Sigmoid colon (tissue), 7 donors: ENCODE results near the gene B3GALNT1. TPM values are rescaled to one million over a fixed set of nuclear protein-coding genes. Genes with fewer than 3 reads are reported as not detected.

Experiments used
- DNase-seq: peaks from one replicate; pipeline ENCODE4 v3.0.0-alpha.2; 2019
- H3K27ac ChIP-seq, 4 donors: fragments of 200-600 bp; sonication (generic); one replicate each; pipeline ENCODE4 v1.5.1; 2016 to 2019; ENCODE audit warnings: mild to moderate bottlenecking in 1 of 4
- H3K27me3 ChIP-seq, 3 donors: fragments of 200-600 bp; sonication (generic); one replicate each; pipeline ENCODE4 v1.5.1; 2019; ENCODE audit warnings: mild to moderate bottlenecking in 1 of 3
- H3K36me3 ChIP-seq, 4 donors: fragments of 200-600 bp; sonication (generic); one replicate each; pipeline ENCODE4 v1.5.1; 2016 to 2019
- H3K4me1 ChIP-seq, 4 donors: fragments of 200-600 bp; sonication (generic); one replicate each; pipeline ENCODE4 v1.5.1; 2017 to 2019
- H3K4me3 ChIP-seq, 4 donors: fragments of 200-600 bp; sonication (generic); one replicate each; pipeline ENCODE4 v1.5.1; 2017 to 2019; ENCODE audit warnings: mild to moderate bottlenecking in 2 of 4, moderate library complexity in 1 of 4
- H3K9me3 ChIP-seq, 4 donors: fragments of 200-600 bp in 3 of 4; sonication (generic) in 3 of 4; one replicate each; pipeline versions ENCODE4 v1.5.1 to v1.6.1; 2013 to 2019
- EP300 ChIP-seq, 4 donors: sonication (generic); formaldehyde crosslinking; IDR thresholded peaks; one replicate each; pipeline ENCODE4 v1.6.1; 2017; ENCODE audit warnings: antibody characterized with exemption in 4 of 4
- POLR2A ChIP-seq, 2 donors: fragments of 450-650 bp; IDR thresholded peaks; one replicate each; pipeline ENCODE4 v1.6.1; 2016; ENCODE audit warnings: antibody characterized with exemption in 2 of 2, mild to moderate bottlenecking in 2 of 2, moderate library complexity in 2 of 2
- POLR2AphosphoS5 ChIP-seq, 4 donors: sonication (generic); formaldehyde crosslinking; IDR thresholded peaks; one replicate each; pipeline ENCODE4 v1.6.1; 2017; ENCODE audit warnings: antibody characterized with exemption in 4 of 4
- WGBS, 2 donors: extraction: QIAGEN DNeasy Blood & Tissue Kit; methylation state at CpG; one replicate each; pipeline ENCODE4 v1.1.7; 2013; 5-methylcytosine and 5-hydroxymethylcytosine counted together
- intact Hi-C: fragments of 100-400 bp; cut with DNase I; formaldehyde crosslinking; loops from one replicate; pipeline ENCODE4 v1.15.1; 2023
- polyA plus RNA-seq, 3 donors: library from polyadenylated mRNA; stranded (reverse); fragments of 200-250 nt; gene quantifications; one replicate each; pipeline ENCODE4 v1.2.3, GENCODE V29; 2013
- total RNA-seq, 4 donors: library from RNA; depleted of rRNA; stranded (reverse); fragments of >200 nt; gene quantifications; one replicate each; pipeline ENCODE4 v1.1.0, GENCODE V29; 2016
- TF ChIP-seq, protein P1 (sequence below), 4 experiments: fragments of 450-650 bp in 3 of 4; fragments of 200-600 bp in 1 of 4; IDR thresholded peaks; one replicate each; pipeline ENCODE4 v1.5.1; 2016 to 2019; ENCODE audit warnings: antibody characterized with exemption in 4 of 4, mild to moderate bottlenecking in 3 of 4, moderate library complexity in 2 of 4
- donor health status: healthy with polysubstance abuse.
- donor health status: Bipolar disorder and iron deficiency.
- donor health status: healthy.

B3GALNT1 gene
- total and polyA plus RNA-seq, 7 donors, result 0.60 to 5.4 (median 2.5) TPM

DNA sequence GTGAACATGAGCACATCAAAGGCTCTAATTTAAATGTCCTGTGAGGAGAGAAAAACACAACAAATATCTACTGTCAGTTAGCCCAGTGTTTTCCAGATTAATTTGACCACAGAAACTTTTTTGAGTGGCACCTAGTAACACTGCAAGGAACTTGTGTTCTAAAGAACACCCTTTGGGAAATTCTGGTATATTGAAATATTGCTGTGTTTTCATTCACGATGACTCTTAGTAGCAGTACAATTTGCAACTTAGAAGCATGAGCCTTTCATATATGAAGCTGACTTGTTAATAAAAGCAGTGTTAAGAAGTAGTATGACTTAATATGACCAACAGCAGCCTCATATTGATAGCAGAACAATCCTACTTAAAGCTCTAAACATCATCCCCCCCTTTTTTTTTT, 32.0 kb downstream of the B3GALNT1 start:
- no peak overlapping the region for H3K4me3 ChIP-seq
- no peak for TF ChIP-seq POLR2AphosphoS5 (IDR thresholded peaks at IDR 0.05)
- no peak for TF ChIP-seq POLR2A (IDR thresholded peaks at IDR 0.05)
- TF ChIP-seq, protein P1, sequence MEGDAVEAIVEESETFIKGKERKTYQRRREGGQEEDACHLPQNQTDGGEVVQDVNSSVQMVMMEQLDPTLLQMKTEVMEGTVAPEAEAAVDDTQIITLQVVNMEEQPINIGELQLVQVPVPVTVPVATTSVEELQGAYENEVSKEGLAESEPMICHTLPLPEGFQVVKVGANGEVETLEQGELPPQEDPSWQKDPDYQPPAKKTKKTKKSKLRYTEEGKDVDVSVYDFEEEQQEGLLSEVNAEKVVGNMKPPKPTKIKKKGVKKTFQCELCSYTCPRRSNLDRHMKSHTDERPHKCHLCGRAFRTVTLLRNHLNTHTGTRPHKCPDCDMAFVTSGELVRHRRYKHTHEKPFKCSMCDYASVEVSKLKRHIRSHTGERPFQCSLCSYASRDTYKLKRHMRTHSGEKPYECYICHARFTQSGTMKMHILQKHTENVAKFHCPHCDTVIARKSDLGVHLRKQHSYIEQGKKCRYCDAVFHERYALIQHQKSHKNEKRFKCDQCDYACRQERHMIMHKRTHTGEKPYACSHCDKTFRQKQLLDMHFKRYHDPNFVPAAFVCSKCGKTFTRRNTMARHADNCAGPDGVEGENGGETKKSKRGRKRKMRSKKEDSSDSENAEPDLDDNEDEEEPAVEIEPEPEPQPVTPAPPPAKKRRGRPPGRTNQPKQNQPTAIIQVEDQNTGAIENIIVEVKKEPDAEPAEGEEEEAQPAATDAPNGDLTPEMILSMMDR (IDR thresholded peaks at IDR 0.05), result no peak
- TF ChIP-seq EP300 (IDR thresholded peaks at IDR 0.05), result no peak
- intact Hi-C loops, result no loop called here
- no peaks in the 10 kb centered on the region for H3K27me3 ChIP-seq
- H3K27ac ChIP-seq, result no peak overlapping the region
- WGBS, 2 donors, result 97 to 99% methylated on average over 1 of the region's 1 CpG
- H3K36me3 ChIP-seq, result peaks cover 0 to 21% (median 3%) of the 10 kb centered on the region in 4 donors
- no peaks in the 10 kb centered on the region for H3K9me3 ChIP-seq
- no peaks in the 10 kb centered on the region for H3K4me1 ChIP-seq
- no peak for DNase-seq

DNA sequence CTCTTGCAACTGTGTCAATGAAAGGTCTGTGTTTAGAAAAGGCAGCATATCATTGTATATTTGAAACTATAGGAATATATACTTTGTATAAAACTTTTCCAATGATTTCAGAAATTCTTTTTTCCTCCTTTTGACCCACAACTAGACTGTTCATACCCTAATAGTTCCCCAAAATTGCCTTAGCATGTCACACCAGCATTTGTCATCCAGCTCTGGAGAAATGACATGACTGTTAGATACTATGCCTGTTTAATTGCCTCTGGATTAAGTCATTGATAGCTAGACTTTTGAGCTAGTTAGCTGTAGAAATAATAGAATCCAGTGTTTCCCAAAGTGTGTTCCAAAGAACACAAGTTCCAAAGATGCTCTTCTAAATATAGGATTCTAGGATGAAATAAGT, 32.4 kb downstream of the B3GALNT1 start:
- no peak overlapping the region for H3K4me3 ChIP-seq
- H3K36me3 ChIP-seq, result peaks cover 0 to 25% (median 3%) of the 10 kb centered on the region in 4 donors
- no peak for DNase-seq
- intact Hi-C loops, result no loop called here
- no peaks in the 10 kb centered on the region for H3K9me3 ChIP-seq
- TF ChIP-seq, protein P1 (IDR thresholded peaks at IDR 0.05), result no peak
- no peak for TF ChIP-seq EP300 (IDR thresholded peaks at IDR 0.05)
- TF ChIP-seq POLR2AphosphoS5 (IDR thresholded peaks at IDR 0.05), result no peak
- H3K4me1 ChIP-seq, result no peaks in the 10 kb centered on the region
- no peaks in the 10 kb centered on the region for H3K27me3 ChIP-seq
- H3K27ac ChIP-seq, result no peak overlapping the region

DNA sequence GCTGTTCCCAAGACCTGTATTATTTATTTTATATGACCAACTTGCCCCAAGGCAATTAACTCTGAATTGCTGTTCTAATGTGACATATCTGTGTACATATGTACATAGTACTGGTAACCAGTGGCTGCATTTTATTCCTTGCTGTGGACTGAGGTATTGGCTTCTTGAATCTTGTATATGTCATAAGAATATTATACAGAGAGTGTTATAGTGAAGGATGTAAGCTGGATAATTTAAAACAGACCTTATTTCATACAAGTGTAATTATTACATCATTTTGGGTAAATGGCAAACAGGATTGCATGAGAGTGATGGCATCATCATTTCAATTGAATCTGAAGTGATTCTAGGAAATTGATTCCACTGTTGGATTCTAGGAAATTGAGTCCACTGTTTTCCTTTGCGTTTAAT, 32.9 kb downstream of the B3GALNT1 start:
- no peak overlapping the region for H3K4me3 ChIP-seq
- no peak for DNase-seq
- H3K4me1 ChIP-seq, result no peaks in the 10 kb centered on the region
- H3K27ac ChIP-seq, result no peak overlapping the region
- intact Hi-C loops, result no loop called here
- peaks cover 0 to 29% (median 3%) of the 10 kb centered on the region in 4 donors for H3K36me3 ChIP-seq
- WGBS, 2 donors, result 76 to 91% methylated on average over 1 of the region's 1 CpG
- H3K27me3 ChIP-seq, result no peaks in the 10 kb centered on the region
- no peaks in the 10 kb centered on the region for H3K9me3 ChIP-seq
- TF ChIP-seq, protein P1 (IDR thresholded peaks at IDR 0.05), result no peak
- no peak for TF ChIP-seq POLR2A (IDR thresholded peaks at IDR 0.05)
- TF ChIP-seq POLR2AphosphoS5 (IDR thresholded peaks at IDR 0.05), result no peak
- TF ChIP-seq EP300 (IDR thresholded peaks at IDR 0.05), result no peak

DNA sequence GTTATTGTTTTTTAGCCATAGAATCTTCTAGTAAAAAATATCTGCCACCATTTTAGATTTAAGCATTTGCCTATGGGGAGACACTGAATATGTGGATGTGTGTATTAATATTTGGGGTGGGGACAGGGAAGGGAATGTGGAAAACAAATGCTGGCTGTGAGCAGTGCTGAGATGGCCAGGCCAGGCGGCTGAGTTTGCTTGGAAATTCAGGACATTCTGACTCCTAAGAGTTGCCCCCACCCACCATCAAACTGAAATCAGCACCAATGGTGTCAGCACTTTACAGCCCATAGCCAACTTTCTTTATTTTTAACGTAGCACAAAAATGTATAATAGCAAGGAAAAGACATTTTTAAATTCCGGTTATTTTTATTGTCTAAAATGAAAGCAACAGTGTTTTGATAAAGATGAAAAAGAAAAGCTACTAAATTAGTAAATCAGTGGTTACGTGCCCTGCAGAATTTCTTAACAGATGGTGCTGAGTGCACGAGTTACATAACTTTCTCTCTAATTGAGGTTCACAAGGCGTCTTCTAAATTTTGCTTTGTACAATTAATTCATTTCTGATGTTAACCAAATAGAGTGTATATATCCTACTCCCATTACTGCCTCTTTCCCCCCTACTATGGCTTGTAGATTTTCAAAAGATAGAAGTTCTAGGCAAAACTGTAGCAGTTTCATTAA, 34.0 kb downstream of the B3GALNT1 start:
- H3K27me3 ChIP-seq, result no peaks in the 10 kb centered on the region
- H3K4me3 ChIP-seq, result no peak overlapping the region
- H3K27ac ChIP-seq, result no peak overlapping the region
- no peaks in the 10 kb centered on the region for H3K9me3 ChIP-seq
- intact Hi-C loops, result no loop called here
- TF ChIP-seq, protein P1 (IDR thresholded peaks at IDR 0.05), result no peak
- TF ChIP-seq POLR2A (IDR thresholded peaks at IDR 0.05) (no peak), POLR2AphosphoS5 (IDR thresholded peaks at IDR 0.05) (no peak), EP300 (IDR thresholded peaks at IDR 0.05) (no peak)
- no peaks in the 10 kb centered on the region for H3K4me1 ChIP-seq
- WGBS, 2 donors, result 77 to 87% methylated on average over 6 of the region's 6 CpGs
- no peak for DNase-seq
- H3K36me3 ChIP-seq, result peaks cover 0 to 34% (median 3%) of the 10 kb centered on the region in 4 donors
